HG03135 (cell line): ENCODE results near the gene SAMD13.

Source experiments
- ATAC-seq: cut with Tn5 transposase; IDR thresholded peaks from one replicate; pipeline ENCODE4 v1.9.1; 2021; ENCODE audit warnings: mild to moderate bottlenecking, moderate library complexity; ENCODE audit not compliant: unreplicated experiment

The SAMD13 gene

DNA sequence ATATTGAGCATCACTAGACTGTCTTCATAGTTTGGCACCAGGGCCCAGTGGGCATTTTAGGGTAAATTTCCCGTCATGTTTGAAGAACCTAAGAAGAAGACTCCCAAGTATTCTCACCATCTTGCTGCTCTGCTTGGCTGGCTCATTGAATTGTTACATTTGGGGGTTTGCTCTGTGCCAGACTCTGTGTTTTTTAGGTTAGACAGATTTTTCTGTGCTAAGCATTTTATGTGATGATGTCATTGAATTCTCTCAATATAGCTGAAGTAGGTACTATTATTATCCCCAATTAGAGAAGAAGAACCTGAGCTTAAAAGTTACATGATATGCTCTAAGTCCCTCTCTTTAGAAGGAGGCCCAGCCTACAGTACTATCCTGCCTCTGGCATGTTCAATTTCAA, 68.8 kb downstream of the SAMD13 start:
- ATAC-seq = no peak

DNA sequence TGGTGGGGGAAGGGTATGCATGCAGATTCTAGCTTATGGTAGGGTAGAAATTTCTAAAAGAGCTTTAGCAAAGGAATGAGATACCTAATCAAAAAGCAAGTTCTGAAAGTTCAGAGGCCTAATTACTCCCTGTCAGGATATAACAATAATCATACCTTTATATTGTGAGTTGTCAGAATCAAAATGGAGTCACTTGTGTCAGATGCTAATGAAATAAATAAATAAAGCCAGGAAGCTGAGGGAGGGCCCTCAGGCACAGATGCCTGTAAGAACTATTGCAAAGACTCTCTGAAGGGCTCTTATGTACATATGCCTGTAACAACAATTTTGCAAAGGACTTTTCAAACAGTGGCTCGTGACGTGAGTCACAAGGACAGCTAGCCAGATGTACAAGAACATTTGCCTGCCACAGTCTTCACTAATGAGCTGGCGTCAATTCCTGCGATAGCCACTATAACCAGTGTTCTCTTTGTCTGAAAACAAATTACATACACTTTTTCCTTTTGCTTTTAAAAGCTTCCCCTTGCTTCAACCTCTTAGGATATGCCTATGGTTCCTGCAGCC, 69.4 kb downstream of the SAMD13 start:
- no peak for ATAC-seq

DNA sequence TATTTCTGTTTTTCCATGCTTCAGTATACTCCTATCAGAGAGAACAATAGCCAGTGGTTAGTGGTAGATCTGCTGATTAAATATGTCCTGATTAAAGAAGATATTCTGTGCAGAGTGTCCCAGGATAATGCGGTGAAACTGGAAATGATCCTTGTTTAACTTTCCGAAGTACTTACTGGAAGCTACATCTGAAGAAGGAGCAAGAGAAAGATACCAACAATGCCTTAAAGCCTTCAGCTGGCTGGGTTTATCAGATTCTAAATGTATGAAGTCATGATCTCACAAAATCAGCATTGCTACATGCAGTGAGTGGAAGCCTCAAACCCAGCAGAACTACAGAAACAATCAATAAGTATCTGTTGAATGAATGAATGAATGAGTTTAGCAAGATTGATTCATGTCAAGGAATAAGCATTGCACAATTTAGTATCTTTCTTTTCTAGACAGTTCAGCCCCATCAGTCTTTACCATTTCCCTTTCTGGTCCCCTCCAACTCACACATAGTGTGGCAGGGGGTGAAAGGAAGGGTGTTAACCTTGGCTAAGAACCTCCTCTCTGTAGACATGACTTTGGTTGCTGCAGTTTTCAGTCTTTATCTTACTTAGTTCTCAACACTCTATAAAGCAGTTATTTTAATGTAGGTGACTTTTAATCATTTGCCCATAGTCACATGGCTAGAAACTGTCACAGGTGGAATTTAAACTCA, 72.1 kb downstream of the SAMD13 start:
- no peak for ATAC-seq

DNA sequence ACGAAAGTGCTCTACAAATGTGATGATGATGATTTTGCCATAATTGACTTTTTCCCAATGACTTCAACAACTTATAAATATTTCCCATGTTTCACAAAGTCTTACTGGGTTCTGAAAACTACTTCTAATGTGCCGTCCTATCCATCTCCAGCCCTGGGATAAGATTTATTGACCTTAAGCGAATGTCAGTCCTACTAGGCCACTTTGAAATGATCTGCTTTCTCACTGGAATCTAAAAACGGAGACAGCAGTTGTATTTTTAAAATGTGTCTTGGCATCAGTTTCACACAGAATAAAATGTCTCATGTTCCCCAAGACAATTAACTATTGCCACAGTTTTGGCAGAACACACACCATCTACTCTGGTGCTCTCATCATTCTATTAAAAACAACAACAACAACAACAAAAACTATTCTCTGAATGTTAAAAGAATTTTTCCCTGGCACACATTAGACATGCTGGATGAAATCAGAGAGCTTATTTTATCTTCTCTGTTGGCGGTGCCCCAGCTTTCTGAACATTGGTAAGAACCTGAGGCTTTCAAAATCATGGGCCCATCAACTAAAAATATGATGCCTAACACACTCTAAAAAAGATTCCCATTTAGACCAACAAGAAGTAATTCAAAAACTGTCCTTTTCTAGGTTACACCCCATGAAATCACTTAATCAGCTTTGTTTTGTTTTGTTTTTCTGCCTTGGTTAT, 73.6 kb downstream of the SAMD13 start:
- no peak for ATAC-seq

DNA sequence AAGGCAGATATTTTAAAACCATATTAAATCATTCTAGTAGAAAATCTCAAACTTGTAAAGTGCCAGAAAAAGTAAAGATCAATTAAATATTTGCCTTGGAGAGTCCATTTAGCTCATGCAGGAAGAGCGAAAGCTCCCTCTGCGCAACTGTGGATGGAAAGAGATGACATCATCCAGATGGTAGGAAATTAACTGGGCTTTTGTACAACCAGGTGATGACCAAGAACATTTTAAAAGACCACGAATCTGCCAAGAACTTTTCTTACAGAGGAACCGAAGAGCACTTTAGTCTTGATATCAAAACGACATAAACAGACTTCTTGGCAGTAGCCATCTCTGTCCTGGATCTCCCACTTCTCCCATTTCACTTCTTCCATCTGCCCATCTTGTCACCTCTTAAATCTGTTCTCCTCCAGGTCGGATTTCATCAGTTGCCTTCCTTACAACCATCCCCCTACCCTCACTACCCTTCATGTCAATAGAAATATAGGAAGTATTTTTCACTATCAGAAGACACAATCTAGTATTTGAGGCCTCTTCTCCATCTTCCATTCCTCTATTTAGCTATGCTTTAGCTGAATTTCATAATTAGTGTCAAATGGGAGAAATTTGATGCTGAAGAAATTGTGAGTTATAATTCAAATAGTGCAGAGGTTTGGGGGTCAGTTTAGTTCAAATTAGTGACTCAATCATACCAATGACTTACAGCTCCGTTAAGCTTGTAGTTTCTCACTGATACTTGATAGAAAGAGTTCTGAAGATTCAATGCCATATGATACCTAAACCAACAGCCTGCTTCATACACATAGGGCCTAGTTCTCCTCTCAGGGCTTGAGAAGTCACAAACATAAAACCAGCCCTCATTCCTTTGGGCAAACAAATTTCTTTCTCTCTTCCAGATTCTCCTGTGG, 74.7 kb downstream of the SAMD13 start:
- no peak for ATAC-seq

DNA sequence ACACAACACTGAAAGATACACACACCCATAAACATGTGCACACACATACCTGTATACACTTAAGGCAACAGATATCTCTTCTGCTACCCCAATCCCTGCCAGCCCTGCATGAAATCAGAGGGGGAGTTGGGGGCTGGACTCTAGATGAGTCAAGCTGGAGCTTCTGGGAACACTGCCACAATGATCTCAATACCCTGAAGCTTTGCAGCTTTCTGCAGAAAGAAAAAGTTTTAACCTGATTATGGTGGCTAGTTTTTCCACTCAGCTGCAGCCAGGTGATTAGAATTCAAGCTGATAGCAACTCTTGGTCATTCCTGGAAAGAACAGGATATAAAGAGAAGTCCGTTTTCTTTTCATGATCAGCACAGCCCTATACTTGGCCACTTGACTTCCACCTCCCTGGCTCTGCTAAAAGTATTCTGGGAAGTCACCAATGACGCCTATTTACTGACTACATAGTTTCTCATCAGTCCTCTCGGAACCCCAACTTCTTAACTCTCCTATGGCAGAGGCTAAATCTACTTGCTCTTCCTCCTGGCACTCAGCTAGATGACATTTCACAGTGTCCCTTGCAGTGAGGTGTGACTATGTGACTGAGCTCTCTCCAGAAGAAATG, 76.1 kb downstream of the SAMD13 start:
- ATAC-seq = no peak

DNA sequence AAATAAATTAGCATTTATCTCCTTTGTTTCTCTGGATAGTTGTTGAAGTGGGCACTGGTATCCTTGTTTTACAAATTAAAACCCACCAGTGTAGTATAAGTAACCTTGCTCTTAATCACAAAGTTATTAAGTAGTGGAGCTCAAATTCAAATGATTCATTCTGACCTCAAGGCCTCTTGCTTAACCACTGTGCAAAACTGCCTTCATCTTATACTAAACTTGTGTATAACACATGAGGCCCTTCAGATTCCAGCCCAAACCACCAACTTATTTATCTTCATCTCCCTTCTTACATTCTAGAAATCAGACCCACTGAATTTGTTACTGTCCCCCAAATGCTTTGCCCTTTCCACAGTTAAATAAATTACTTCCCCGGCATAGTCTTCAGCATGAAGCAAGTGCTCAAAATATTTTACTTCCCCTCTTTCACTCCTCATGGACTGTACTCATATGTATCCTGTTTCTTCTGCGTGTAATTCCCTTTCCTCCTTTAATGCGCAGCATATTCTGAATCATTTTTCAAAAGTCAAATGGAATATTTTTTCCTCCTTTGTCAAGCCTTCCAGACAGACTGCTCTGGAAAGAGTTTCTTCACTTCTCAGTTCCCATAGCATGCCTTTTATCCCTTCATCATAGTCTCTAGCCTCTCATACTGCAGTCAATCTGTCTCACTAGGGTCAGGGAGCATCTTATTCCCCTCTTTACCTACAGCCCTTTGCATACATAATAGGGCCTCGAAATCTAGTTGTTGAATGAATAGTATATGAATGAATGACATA, 77.8 kb downstream of the SAMD13 start:
- ATAC-seq = no peak

DNA sequence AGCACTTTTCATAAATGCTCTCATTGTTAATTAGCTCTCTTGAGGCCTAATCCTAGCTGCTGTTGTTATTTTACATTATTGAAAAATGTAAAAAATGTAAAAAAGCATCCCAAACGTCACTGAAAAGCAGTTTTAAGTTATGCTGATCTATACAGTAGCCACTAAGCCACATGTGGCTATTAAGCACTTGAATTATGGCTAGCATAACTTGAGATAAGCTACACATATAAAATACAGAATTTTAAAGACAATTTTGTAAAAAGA, 78.3 kb downstream of the SAMD13 start:
- no peak for ATAC-seq

DNA sequence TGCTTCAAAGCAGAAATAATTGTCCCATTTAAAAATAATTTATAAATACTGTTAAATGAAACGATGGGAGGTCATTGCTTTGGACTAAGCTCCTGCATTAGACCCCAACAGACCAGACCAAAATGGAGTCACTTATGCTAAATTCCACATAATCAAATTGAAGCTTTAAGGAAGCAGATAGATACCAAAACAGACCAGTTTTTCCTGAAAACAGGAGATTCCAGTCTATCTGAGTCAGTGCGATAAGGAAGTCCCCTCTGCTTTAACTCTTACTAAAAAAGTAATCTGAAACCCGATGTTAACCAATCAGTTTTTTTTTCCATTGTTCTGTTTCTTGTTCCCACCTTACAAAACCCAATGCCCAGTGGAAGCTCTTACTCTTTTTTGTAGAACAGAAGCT, 80.6 kb downstream of the SAMD13 start:
- no peak for ATAC-seq

DNA sequence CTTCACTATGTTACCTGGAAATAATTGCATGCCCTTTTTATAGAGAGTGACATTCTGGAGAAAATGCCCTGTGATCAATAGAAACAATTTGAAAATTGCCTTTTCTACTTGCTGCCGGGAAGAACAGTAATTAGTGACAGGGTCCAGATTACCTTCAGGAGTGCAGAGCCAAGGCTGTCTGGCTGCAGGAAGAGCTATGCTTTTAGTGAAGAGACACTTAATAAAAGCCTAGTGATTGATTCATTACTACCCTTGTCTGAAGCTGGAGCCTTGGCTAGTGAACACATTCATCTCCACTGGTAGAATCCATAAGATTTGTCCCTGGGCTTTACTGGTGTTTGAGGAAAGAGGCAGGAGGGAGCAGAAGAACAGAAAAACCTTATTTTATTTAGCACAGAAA, 83.8 kb downstream of the SAMD13 start:
- no peak for ATAC-seq

DNA sequence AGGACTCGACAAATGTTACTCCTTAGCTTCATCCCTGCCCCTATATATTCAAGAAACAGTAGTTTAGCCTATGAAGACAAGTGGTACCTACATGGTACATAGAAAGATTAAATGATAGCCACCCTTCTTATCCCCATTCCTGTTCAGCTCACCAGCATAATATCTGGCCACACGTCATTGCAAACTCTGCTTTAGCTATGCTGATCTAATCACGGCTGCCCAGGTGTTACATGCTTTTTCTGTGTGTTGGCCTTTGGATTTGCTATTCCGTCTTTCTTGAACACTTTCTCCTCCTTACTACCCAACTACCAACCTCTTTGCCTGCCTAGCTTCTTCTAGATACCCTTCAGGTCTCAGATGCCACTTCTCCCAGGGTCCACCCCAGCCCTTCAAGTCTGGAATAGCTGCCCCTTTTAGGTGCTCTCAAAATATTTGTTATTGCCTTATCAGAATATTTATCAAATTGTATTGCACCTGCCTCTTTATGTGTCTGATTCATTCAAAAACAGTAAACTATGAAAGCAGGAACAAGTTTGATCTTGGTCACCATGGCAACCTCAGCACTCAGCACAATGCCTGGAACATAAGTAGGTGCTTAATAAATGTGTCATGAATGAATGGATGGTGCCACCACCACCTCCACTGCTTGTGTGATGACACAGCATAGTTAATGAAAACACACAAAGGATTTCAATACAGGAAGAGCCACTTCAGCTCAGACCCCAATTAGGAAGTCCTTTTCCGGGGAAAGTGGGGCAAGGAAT, 85.4 kb downstream of the SAMD13 start:
- no peak for ATAC-seq

DNA sequence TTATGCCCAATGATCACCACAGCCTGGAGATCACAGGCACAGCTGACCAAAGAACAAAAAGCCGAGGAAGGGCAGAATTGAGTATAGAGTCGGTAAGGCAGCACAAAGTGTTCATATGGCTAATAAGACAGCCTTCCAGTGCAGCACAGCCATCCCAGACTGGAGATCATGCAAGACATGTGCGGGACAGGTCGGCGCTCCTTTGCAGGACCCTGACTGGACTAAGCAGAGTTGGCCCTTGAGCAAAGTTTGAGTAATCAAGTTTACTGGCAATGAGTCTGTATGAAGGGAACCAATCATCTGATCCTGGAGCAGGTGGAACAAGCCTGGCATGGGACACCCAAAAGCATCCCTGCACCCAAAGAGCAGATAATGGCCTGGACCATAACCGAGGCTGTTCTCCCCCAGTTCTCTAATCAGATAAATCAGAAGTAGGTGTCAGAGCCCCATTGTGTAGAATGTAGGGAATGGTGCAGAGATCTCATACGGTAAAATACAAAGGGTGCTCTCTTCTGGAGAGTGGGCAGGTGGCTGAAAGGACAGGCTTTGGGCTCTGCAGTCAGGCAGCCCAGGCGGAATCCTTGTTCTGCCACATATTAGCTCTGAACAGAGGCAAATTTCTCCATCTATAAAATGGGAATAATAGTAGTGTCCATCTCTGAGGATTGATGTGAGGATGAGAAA, 86.1 kb downstream of the SAMD13 start:
- ATAC-seq = no peak

DNA sequence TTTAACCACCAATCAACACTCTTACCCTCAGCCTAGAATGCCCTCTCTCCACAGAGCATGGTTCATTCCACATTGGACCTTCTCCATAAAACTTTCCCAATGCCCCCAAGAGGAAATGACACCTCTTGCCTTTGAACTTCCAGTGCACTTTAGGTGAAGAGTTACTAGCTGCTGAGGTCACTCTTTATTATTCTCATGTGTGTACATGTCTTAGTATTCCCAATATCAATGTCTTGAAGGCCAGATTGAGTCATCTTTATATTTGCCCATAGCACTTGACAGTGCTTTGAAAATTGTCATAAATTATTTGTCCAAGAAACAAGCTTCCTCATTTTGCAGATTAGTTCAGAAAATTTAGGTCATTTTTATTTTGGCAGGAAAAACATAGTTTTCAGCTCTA, 88.7 kb downstream of the SAMD13 start:
- ATAC-seq = no peak

DNA sequence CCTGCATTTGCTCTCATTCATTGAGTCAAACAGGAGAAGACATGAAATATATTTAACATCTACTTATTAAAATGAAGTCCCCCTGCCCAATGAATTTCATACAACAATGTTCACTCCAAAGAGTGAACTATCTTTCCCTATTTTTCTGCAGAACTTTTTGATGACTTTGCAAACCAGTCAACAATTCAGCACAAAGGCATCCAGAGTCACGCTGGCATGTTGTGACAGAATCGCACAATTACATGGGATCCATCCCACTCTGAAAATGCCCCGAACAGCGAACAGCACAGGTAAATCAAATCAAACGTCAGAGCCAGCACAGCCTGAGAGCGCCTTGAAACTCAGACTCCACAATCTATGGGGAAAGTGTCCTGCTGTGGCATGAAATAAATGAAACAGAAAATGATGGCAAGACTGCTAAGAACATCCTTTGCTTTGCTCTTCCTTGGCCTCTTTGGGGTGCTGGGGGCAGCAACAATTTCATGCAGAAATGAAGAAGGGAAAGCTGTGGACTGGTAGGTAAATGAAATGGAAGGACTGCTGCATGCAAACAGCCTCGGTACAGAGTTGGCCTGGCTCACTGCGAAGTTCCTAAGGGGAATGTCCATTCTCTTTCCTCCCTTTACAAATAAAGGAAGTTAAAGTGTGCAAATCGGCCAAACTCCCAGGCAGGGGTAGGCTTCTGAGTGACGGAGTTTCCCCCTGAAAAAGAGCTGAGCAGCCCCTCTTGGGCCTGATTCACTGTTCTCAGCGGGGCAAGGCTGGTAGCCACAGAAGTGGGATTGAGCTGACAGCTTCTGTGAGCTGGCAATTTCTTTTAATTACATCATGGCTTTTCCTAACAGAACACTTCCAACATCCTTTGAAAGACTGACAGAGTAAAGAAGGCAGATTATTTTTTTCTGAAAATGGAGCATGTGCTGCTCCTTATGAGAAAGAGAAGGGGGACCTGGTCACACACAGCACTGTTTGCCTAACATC, 97.0 kb downstream of the SAMD13 start, which contains the start of gene DNASE2B:
TSS of gene DNASE2B (plus strand) at position 310 of the 981 bp plus-strand sequence. CDS start at position 391, 81 bp downstream.
- no peak for ATAC-seq
